ENCODE measurements around the gene CEP112. TPM values are rescaled to one million over a fixed set of nuclear protein-coding genes. Genes with fewer than 3 reads are reported as not detected.

CEP112 gene
- polyA plus RNA-seq, 4 donors, result 14.2 to 20.3 (median 14.3) TPM

DNA sequence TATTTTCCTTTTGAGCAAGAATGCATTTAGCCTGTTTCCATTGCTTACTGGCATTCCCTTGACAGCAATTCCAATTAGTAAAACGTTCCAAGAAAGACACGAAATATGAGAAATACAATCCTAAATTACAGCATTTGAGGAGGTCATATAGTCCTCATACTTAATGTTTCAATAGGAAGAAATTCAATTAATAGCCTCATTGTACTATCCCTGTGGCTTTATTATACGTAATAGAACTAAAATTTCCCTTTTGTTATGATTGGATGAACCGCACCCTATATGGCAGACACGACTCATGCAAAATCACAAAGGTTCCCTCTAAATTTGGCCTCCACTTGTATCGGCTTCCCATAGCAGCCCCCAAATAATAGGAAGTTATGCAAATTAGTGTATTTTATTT is 291.7 kb downstream of the CEP112 start:
- no peak for DNase-seq (ENCODE audit: low read depth in 4 of 4, low spot score in 2 of 4)

DNA sequence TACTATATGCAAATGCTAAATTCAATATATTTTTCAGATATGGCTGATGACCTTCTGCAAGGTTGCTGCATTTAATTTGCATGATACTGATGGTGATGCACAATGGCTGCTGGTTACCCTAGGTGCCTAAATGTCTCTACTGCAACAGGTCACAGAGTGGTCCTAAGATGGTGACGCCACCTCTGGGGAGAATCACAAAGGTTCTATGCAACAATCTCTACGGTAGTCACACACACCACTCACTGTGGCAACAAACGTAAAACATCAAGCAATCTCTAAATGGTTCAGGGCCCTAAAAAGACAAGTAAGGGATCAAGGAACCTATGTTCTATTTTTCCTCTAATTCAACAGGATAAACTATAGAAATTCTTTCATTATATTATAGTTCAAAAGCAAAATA is 293.3 kb downstream of the CEP112 start:
- no peak for DNase-seq (ENCODE audit: low read depth in 4 of 4, low spot score in 2 of 4)

DNA sequence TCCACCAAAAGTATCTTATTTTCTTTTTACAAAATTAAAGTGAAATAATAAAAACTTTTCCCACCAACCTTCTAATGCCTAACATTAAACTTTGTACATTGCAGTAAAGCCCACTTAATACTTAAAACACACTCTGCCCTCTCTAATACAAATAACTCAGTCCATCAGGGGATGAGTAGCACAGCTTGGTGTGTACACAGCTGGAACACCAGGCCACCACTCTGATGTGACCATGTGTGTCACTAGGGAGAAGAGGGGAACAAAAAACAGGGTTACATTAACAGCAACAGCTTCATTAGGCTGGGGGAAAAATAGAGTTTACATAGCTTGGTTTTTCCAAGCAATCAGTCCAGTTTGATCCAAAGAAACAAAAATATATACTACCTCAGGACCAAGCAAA is 295.0 kb downstream of the CEP112 start:
- no peak for DNase-seq (ENCODE audit: low read depth in 4 of 4, low spot score in 2 of 4)

DNA sequence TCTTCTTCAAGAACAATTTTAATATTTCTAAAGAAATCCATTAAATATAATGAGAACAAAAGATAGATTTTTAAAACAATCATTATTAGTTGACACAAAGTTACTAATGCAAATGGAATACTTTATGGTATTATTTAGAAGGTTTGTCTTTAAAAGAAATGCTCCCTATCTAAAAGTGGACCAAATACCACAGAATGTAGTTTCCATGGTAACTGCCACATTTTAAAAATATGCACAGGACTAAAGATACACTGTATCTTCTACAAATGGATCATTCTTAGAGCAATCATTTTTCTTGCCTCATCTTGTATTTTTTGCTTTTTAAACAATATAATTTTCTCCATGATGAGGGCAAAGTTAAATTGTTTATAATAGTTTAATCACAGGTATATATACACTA is 296.0 kb downstream of the CEP112 start:
- DNase-seq (ENCODE audit: low read depth in 4 of 4, low spot score in 2 of 4), result no peak

DNA sequence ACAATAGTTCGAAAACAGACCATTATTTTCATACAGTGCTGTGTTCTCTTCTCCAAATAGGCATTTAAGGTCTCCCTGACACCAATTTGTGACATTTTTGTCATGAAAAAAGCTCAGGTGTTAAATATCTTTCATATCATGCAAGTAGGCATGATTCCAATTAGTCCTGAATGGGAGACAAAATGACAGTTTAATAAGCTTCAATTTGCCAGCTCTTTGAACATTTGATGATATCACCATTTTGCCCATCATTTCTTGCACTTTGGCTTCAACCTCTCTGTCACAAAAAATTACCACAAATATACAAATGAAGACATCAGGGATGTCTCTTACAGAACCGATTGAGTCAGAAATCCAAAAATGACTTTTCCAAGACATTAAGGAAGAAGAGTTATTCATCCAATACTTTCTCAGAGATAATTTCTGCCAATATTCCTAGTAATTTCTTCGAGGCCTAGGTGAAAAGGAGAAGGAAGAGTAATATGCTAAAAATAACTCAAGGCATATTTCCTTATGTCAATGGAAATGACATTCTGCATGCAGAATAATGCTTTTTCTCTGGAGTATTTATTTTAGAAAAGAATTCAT is 298.1 kb downstream of the CEP112 start:
- no peak for DNase-seq (ENCODE audit: low read depth in 4 of 4, low spot score in 2 of 4)

DNA sequence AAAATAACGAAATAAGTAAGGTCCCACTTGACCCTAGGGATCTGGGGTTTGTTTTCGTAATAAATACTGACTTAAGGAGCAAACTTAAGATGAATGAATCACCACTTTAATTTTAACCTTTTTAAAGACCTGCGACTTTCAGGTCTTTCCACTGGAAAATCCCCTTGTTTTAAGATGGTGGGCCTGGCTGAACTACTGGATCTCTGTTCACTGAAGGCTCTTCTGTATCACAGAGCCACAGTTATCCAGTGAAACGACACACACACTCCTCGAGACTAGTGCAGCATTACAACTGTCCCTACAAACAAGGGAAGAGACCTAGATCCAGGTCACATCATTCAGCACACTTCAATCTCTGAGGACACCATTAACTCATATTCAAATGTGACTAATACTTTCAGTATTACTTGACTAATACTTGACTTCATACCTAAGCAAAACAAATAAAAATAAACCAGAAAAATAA is 299.0 kb downstream of the CEP112 start:
- no peak for DNase-seq (ENCODE audit: low read depth in 4 of 4, low spot score in 2 of 4)

DNA sequence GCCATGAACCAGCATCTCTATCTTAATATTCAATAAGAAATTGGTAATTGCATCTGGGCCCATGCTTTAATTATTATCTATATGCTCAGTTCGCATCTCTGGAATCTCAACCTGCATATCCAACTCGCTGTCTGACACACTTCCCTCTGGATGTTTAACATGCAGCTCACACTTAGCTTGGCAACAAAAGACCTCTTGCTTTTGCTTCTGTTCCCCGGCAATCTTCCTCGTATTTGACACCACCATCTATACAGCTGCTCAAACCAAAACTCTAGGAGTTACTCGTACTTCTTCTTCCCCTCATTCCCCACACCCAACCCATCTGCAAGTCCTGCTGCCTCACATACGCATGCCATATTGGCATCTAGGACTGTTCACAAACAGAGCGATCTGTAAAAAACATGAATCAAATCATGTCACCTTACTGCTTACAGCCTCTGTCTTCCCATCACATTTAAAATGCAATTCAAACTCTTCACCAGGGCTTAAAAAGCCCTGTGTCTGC is 300.6 kb downstream of the CEP112 start:
- no peak for DNase-seq (ENCODE audit: low read depth in 4 of 4, low spot score in 2 of 4)

DNA sequence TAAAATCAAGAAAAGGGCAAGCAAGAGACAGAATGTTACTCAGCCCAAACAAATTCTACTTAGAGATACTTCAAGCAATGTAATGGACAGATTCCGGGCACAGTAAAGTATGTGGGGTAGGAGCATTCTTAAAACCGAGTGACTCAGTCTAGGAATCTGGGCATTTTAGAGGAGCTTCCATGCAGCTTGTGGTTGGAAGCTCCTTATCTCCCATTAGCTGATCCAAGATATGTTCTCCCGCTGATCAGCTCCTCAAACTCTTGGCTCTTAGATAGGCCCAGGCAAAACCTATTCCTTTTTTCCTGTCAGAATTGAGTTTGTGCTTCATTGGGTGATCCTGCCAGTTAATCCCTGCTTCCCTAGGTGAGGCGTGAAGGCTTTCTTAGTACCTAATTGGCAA is 303.3 kb downstream of the CEP112 start:
- DNase-seq (ENCODE audit: low read depth in 4 of 4, low spot score in 2 of 4), result no peak

DNA sequence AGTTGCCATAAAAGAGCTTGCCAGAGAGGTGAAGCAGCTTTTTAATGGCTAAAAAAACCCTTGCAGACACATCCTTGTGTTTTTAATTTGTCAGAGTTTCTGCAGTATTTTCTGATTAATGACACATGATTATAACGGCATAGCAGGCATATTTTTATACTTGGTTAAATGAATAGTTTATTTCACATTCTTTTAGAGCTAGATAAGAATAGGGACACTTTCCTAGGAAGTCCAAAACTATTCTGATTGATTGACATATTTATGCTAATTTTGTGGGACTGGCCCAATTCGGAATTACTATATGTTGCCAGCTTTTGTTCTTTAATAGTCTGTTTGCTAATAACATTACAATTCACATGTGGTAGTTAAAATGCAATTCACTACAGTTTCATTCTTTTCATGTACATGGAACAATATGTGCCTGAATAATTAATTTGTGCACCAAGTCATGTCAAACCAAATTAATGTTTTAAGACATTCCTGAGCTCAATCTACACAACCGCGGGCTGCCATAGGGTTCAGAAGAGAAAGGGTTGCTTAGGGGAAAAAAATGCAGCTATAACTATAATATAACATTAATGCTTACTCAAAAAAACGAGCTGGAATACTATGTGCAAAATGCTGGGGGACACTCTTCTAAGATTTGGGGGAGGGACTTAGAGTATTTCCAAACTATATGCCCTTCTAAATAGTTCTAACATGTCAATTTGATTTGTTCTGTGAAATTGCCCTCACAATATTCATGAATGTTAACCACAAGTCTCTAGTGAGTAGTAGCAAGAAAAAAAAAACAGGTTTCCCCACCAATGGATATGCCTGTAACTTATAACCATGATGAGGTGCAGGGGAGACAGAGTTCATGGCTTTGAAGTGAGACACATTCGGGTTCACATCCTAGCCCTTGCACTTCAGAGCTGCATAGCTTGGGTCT is 305.4 kb downstream of the CEP112 start:
- no peak for DNase-seq (ENCODE audit: low read depth in 4 of 4, low spot score in 2 of 4)

DNA sequence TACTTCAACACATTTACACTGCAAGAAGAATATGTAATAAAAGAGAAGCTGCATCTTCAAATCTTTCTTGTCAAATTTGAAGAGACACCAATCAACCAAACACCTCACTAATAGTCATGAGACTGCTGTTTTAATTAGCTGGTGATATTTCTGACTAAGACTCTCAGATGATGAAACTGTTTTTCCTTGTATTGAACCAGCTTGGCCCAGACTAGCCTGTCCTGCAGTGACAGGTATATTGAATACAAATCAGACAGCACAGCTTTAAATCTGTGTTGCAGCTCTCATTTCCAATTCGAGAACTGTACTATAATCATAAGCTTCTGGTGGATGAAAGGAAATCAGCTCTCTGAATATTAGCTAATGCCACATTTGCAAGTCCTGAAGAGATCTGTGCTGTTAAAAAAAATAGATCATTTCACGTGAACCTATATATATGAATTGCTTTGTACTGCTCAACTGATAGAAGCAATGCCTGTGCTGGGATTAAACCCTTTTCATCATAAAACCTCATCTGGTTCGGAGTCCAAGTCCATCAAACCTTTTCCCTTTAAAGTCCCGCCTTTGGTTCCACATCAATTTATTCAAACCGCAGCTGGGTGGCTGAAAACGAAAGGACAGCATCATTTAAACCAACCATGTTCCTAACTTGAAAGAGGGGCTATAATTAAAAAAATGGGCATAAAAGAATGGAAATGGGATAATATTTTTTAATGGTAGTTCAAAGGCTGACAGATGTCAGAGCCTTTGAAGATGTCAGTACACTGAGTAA is 306.2 kb downstream of the CEP112 start:
- DNase-seq (ENCODE audit: low read depth in 4 of 4, low spot score in 2 of 4), result no peak

DNA sequence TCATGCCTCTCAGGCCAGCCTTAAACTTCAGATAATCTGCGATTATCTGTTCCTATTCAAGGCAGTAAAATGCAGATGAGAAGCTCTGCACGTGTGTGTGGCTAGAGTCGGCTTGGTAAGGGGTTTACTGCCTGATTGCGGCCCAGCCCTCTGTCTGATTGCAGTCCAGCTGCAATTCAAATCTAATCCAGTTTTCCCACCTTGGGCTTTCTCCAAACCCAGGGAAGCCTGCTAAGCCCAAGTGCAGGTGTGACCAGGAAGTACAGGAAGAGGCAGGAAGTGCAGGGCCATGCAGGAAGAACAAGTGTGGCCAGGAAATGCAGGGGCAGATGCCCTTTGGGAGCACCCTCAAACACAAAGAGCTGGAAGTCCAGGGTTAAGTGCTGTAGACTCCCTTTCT is 314.9 kb downstream of the CEP112 start:
- no peak for DNase-seq (ENCODE audit: low read depth in 4 of 4, low spot score in 2 of 4)

DNA sequence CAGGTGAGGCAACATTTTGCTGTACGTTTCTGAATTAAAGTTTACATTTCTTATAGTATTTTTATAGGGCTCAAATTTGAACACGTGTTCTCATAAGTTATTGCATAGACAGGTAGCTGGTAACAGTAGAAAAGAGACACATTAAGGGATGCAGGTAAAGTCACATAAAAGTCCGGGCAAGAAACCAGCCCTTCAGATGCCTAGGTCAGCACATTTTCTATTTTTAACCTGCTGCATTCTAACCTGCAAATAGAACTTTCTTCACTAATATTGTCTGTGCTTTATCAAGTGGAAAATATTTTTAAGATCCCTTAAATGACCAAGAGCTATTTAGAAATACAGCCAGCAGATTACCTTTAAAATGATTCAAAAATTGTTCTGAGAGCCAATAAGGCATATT is 323.1 kb downstream of the CEP112 start:
- no peak for DNase-seq (ENCODE audit: low read depth in 4 of 4, low spot score in 2 of 4)

DNA sequence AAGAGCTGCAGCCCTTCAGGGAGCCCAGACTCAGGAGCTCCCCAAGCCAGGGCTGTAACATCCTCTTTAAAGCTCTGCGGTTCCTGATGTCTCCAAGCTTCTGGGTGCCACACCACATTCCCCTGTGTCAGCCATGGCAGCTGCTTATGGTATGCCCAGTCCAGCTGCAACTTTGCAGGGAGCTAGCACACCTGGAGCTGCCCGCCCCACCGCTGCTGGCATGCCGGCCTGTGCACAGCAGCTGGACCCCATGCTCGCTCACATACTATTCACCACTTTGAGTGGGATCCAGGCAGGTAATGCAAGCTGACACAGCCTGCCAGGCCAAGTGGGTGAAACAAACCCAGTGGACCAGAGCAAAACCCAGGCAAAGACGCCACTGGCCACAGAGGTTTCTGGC is 324.9 kb downstream of the CEP112 start:
- DNase-seq (ENCODE audit: low read depth in 4 of 4, low spot score in 2 of 4), result no peak

DNA sequence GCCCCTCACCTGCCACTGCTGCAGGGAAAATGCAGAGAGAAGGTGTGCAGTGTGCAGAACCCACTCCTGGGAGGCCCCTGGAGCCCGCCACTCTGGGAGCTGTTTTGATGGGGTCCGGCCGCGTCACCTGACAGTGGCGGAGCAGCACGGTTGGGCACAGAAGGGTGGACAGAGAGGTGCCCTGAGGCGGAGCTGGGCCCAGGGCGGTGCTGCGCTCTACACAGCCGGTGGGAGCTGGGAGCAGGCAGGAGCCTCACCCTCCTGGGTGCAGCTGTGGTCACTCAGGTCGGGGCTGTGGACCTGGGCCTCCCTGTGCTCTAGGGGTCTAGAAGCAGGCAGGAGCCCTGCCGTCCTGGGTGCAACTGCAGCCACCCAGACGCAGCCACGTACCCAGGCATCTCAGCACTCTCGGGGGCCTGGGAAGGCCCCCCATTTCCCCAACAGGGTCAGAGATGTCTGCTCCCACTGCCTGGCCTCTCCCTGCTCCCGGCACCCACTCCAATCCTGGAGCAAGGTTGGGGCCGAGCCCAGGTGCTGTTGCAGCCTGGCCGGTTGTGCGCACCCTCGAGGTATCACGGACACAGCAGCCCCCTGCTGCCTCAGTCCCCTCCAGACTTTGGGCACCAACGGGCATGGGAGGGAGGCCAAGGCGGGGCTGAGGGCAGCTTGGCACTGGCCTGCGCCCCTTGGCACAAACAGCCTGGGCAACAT is 326.1 kb downstream of the CEP112 start:
- DNase-seq (ENCODE audit: low read depth in 4 of 4, low spot score in 2 of 4), result no peak

DNA sequence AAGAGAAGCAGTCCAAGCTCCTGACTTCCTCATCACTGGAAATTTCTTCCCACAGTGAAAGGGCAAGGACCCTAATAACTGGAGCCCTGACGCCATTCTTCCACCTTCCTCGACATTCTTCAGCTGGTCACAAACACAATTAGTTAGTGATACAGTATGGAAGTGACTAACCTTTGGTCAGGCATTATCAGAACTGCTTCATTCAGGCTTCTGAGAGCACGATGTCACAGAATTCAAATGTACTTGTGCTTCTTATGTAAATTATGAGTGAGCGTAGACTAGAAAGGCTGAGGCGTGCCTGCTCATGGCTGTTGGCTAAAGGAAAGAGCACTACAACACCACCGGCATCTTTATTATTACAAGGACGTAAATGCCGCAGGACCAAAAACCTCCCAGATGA is 327.5 kb downstream of the CEP112 start:
- DNase-seq (ENCODE audit: low read depth in 4 of 4, low spot score in 2 of 4), result no peak

DNA sequence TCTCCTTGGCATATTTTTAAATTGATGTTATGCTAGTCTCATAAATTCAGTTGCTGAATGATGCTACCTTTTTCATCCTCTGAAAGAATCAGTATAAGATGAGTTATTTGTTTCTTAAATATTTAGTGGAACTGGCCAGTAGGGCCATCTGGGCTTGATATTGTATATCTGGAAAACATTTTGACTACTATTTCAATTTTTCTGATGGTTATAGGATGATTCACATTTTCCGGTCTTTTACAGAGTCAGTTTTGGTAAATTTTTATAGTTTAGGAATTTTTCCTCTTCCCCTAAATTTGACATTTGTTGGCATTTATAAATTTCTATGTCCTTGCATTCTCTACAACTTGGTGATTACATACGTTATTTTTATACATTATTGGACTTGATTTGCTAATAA is 334.2 kb downstream of the CEP112 start:
- DNase-seq (ENCODE audit: low read depth in 4 of 4, low spot score in 2 of 4), result no peak

DNA sequence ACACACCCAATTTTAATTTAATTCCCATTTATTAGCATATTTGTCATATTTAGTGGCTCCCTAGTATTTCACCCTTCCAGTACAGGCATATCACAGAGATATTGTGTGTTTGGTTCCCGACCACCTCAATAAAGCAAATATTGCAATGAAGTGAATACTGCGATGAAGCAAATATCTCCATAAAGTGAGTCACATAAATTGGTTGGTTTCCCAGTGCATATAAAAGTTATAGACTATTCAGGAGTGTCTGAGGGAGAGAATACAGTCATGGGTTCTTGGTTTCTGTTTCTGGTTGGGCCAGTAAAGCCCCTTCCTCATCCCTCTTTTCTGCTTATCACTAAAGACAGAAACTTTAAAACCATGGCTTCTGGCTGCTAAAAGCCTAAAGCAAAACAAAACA is 335.1 kb downstream of the CEP112 start:
- DNase-seq (ENCODE audit: low read depth in 4 of 4, low spot score in 2 of 4), result no peak

DNA sequence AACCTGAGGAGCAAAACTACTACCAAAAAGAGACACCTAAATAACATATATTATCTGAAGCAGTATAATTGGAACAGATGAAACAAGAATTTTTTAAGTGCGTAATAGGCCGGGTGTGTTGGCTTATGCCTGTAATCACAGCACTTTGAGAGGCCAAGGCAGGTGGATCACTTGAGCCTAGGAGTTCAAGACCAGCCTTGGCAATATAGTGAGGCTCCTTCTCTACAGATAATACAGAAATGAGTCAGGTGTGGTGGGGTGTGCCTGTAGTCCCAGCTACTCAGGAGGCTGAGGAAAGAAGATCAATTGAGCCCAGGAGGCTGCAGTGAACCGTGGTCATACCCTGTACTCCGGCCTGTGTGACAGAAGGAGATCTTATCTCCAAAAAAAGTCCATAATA is 336.3 kb downstream of the CEP112 start:
- DNase-seq (ENCODE audit: low read depth in 4 of 4, low spot score in 2 of 4), result no peak

DNA sequence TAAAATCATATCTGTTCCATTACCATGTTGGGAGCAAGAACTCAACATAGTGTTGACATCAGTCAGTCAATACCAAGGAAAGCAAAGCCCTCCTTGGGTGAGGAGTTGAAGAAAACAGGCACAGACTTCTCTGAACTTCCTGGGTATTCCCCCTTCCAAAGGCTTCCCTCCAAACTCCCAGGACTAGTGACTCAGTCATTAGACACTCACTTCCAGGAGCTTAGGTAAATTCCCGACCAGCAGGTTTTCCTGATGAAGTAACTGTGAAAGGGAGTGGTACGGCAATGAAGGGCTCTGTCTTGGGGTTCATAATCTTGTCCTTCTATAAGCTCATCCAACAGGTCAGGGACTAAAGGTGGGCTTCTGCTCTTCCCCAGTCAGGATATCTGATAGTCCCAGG is 336.7 kb downstream of the CEP112 start:
- no peak for DNase-seq (ENCODE audit: low read depth in 4 of 4, low spot score in 2 of 4)

DNA sequence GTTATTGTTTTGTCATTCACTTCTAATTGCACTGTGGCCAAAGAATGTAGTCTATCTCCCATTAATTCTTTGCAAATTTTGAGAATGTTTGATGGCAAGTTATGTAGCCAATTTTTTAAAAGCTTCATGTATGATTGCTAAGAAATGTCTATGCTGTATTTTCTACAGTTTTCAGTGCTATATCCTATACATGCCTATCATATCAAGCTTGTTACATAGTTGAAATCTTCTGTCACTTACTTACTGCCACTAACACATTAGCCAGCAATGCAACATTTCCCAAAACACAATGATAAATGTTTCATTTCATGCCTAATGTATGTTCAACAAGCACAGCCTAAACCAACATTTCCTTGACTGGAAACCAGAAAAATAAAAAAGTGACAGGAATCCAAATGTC is 338.1 kb downstream of the CEP112 start:
- no peak for DNase-seq (ENCODE audit: low read depth in 4 of 4, low spot score in 2 of 4)

DNA sequence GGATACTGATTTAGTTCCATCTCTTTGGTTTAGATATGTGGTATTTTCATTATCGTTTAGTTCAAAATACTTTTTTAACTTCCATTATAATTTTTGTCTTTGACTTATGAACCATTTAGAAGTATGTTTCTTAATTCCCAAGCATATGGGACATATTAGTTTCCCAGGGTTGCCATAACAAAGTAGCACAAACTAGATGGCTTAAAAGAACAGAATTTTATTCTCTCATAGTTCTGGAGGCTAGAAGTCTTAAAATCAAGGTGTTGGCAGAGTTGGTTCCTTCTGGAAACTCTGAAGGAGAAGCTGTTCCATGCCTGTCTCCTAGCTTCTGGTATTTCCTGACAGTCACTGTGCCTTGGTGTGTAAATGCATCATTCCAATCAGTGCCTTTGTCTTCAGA is 339.0 kb downstream of the CEP112 start:
- no peak for DNase-seq (ENCODE audit: low read depth in 4 of 4, low spot score in 2 of 4)
